KMS-11 (cell line): Measurements from ENCODE around the gene TEDC1.

Source experiments
- H2AFZ ChIP-seq: fragments of 200-600 bp; sonication (generic); 2 replicates; pipeline ENCODE4 v1.6.1; 2016; ENCODE audit warnings: antibody characterized with exemption, mixed run types, low read depth
- H3K27ac ChIP-seq: fragments of 200-600 bp; sonication (generic); 2 replicates; pipeline ENCODE4 v1.6.1; 2016; ENCODE audit warnings: mild to moderate bottlenecking, mixed run types
- H3K27me3 ChIP-seq: fragments of 200-600 bp; sonication (generic); 2 replicates; pipeline ENCODE4 v1.6.1; 2017; ENCODE audit warnings: mild to moderate bottlenecking, low read depth, mixed run types, moderate library complexity; ENCODE audit not compliant: insufficient read depth
- H3K36me3 ChIP-seq: fragments of 200-600 bp; sonication (generic); 2 replicates; pipeline ENCODE4 v1.6.1; 2017; ENCODE audit warnings: mild to moderate bottlenecking, mixed run types; ENCODE audit not compliant: insufficient read depth
- H3K4me1 ChIP-seq: fragments of 200-600 bp; sonication (generic); 2 replicates; pipeline ENCODE4 v1.6.1; 2016; ENCODE audit warnings: mild to moderate bottlenecking, low read depth, mixed run types; ENCODE audit not compliant: poor library complexity, severe bottlenecking
- H3K4me2 ChIP-seq: fragments of 200-600 bp; sonication (generic); 2 replicates; pipeline ENCODE4 v1.7.0; 2016; ENCODE audit warnings: mild to moderate bottlenecking, mixed run types
- H3K4me3 ChIP-seq: fragments of 200-600 bp; sonication (generic); IDR thresholded peaks from 2 replicates; pipeline ENCODE4 v1.6.1; 2017; ENCODE audit warnings: low read depth, low read length, mixed read lengths; ENCODE audit not compliant: insufficient read depth
- H3K79me2 ChIP-seq: fragments of 200-600 bp; sonication (generic); 2 replicates; pipeline ENCODE4 v1.6.1; 2016; ENCODE audit warnings: low read depth, mixed run types; ENCODE audit not compliant: insufficient read depth
- H3K9ac ChIP-seq: fragments of 200-600 bp; sonication (generic); 2 replicates; pipeline ENCODE4 v1.6.1; 2016; ENCODE audit warnings: mild to moderate bottlenecking, mixed run types
- H4K20me1 ChIP-seq: fragments of 200-600 bp; sonication (generic); 2 replicates; pipeline ENCODE4 v1.6.1; 2016; ENCODE audit warnings: mild to moderate bottlenecking, mixed run types; ENCODE audit not compliant: insufficient read depth
- TF ChIP-seq, protein P1 (sequence below): fragments of 200-600 bp; sonication (generic); conservative IDR thresholded peaks from 2 replicates; pipeline ENCODE4 v1.6.1; 2017; ENCODE audit warnings: low read depth, mild to moderate bottlenecking, antibody characterized with exemption, low read length, moderate library complexity, mixed read lengths

Gene TEDC1

DNA sequence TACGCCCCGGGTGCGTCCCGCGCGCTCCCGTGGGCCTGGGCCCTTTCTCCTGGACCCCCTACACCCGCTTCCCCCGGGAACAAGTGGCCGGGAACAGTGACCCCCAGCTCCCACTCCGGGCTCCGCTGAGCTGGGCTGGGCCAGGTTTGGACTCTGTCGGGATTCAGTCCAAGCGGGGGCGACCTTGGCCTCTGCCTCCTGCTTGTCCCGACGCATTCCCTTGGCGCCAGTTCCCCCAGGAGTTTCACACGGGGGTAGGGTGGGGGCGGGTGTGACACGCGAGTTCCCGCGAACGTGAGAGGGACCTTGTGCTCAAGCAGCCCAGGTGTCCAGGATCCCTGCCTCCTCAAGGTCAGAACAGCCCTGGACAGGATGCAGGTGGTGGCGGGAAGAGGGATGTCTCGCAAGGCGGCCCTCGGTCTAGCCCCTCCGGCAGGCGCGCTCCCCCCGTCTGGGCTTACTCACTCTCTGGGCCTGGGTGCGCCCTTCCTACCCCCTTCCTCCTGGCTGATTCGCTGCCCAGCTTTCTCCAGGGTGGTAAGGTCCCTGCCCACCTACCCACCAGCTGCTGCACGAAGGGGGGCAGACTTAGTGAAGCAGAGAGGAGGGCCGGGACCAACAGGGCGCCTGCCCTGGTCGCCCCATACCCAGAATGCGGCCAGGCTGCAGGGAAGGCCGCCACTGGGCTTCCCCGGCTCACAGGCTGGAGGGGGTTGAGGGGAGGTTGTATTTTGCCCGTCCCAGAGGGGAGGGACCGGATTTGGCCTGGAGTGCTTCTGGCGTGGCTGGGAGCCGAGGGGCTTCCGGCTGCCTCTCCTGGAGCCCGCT lies 15.6 kb upstream of the TEDC1 start:
- TF ChIP-seq, protein P1, sequence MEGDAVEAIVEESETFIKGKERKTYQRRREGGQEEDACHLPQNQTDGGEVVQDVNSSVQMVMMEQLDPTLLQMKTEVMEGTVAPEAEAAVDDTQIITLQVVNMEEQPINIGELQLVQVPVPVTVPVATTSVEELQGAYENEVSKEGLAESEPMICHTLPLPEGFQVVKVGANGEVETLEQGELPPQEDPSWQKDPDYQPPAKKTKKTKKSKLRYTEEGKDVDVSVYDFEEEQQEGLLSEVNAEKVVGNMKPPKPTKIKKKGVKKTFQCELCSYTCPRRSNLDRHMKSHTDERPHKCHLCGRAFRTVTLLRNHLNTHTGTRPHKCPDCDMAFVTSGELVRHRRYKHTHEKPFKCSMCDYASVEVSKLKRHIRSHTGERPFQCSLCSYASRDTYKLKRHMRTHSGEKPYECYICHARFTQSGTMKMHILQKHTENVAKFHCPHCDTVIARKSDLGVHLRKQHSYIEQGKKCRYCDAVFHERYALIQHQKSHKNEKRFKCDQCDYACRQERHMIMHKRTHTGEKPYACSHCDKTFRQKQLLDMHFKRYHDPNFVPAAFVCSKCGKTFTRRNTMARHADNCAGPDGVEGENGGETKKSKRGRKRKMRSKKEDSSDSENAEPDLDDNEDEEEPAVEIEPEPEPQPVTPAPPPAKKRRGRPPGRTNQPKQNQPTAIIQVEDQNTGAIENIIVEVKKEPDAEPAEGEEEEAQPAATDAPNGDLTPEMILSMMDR: no peak
- Histone ChIP-seq H3K9ac (no peak overlapping the region), H3K4me1 (peaks cover 30% of the 10 kb centered on the region), H3K27me3 (peaks cover 52% of the 10 kb centered on the region), H3K27ac (no peak overlapping the region), H3K4me3 (no peak overlapping the region), H3K79me2 (no peaks in the 10 kb centered on the region), H3K36me3 (no peaks in the 10 kb centered on the region), H2AFZ (peak overlapping the region; percentile 69; the same call in 1 of the 2 replicates), H3K4me2 (peak overlapping the region; percentile 73), H4K20me1 (no peaks in the 10 kb centered on the region)

DNA sequence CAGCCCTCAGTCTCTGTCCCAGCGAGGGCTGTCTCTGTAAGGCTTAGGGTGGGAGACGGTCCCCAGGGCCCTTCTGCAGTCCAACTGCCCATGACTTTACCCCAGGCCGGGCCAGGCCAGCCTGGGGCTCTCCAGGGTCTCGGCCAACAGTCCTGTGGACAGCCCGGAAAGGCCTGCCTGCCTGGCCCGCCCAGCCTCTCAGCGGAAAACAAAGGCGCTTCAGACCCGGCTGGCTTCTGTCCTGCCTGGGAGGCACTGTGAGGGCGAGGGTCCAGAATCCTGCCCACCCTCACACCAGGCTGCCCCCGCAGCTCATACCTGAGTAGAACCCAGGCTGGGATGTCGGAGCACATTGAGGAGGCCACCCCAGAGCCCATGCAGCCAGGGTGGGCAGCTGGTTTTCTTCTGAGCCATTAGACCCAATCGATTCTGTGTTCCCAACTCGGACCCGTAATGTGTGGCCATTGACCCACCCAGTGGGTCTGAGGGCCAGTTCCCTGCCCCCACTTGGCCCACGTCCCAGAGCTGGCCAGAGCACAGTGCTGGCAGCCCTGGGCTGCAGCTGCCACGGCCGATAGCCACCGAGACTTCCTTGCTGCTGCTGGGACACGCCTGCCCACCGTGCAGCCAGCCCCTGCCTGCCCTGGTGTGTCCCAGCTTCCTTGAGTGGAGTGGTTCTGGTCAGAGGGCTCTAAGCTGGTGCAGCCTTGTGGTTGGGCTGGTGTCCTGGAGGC lies 14.8 kb upstream of the TEDC1 start:
- TF ChIP-seq, protein P1: no peak
- Histone ChIP-seq H3K4me2 (no peak overlapping the region), H3K79me2 (no peaks in the 10 kb centered on the region), H3K27ac (no peak overlapping the region), H4K20me1 (no peaks in the 10 kb centered on the region), H3K27me3 (peaks cover 54% of the 10 kb centered on the region), H2AFZ (no peak overlapping the region), H3K36me3 (no peaks in the 10 kb centered on the region), H3K4me1 (peaks cover 38% of the 10 kb centered on the region), H3K9ac (no peak overlapping the region), H3K4me3 (no peak overlapping the region)

DNA sequence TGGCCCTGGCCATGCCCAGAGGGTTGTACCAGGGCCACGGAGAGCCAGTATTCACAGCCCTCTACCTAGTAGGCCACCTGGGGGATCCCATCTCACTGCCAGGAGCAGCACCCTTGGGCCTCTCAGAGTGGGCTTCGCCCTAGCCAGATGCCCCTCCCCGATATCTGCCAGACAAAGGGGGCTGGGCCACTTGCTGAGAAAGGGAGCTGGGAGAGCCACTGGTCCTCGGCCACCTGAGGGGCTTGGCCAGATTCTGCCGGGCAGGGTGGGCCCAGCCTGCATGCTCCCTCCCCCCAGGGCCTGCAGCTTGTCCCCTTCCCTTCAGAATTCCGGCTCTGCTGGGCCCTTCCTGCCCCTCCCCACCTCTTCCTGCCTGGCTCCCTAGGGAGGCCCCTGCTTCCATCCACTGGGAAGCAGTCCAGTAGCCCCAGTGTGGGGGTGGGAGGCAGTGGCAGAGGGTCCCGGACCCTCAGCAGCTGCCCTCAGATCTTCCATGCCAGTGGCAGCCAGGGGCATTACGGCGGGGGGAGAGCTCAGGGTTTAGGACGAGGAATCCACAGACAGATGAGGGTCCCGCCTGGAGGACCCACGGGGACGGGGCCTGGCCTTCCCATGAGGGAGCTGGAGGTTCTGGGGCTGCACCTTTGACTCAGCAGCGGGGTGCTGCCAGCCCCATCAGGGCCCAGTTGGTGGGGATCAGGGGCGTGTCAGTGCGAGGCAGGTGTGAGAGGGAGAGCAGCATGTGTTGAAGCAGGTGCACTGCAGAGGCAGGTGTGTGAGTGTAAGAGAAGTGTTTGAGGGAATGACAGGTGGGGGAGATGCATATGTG lies 14.0 kb upstream of the TEDC1 start:
- no peak overlapping the region for H3K27ac ChIP-seq
- no peaks in the 10 kb centered on the region for H4K20me1 ChIP-seq
- H3K4me1 ChIP-seq: peaks cover 39% of the 10 kb centered on the region
- no peaks in the 10 kb centered on the region for H3K79me2 ChIP-seq
- peaks cover 54% of the 10 kb centered on the region for H3K27me3 ChIP-seq
- H3K9ac ChIP-seq: no peak overlapping the region
- H3K4me3 ChIP-seq: no peak overlapping the region
- TF ChIP-seq, protein P1: no peak
- no peak overlapping the region for H3K4me2 ChIP-seq
- H2AFZ ChIP-seq: no peak overlapping the region
- H3K36me3 ChIP-seq: no peaks in the 10 kb centered on the region

DNA sequence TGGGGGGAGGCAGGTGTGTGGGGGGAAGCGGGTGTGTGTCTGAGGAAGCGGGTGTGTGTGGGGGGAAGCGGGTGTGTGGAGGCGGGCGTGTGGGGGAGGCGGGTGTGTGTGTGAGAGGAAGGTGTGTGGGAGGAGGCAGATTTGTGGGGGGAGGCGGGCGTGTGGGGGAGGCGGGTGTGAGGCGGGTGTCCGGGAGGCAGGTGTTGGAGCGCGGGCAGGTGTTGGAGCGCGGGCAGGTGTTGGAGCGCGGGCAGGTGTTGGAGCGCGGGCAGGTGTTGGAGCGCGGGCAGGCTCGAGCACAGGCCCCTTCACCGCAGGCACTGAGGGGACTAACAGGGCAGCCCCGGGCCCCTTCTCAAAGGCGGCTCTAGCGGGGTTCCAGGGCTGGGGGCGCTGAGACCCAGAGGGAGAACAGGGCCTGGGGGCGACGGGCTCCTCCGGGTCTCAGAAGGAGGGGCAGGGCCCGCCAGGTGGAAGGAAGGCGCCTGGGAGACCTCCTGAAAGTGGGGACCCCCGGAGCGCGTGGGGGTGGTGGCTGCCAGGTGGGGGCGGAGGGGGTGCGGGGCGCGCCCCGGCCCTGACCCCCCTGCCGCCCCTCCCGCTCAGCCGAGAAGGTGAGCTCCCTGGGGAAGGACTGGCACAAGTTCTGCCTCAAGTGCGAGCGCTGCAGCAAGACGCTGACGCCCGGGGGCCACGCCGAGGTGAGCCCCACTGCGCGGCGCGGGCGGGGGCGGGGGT lies 13.2 kb upstream of the TEDC1 start:
- H3K9ac ChIP-seq: no peak overlapping the region
- H3K27me3 ChIP-seq: peaks cover 54% of the 10 kb centered on the region
- peak overlapping the region; percentile 22; the same call in 1 of the 2 replicates for H2AFZ ChIP-seq
- peak overlapping the region; percentile 39; the same call in 1 of the 2 replicates for H3K4me2 ChIP-seq
- H3K4me1 ChIP-seq: peaks cover 47% of the 10 kb centered on the region
- H3K4me3 ChIP-seq: no peak overlapping the region
- H3K27ac ChIP-seq: no peak overlapping the region
- H4K20me1 ChIP-seq: no peaks in the 10 kb centered on the region
- no peaks in the 10 kb centered on the region for H3K79me2 ChIP-seq
- TF ChIP-seq, protein P1: no peak
- H3K36me3 ChIP-seq: no peaks in the 10 kb centered on the region
